Activated CD8-positive, alpha-beta T cell treated with anti-CD3 and anti-CD28 coated beads for 36 hours (primary cell): ENCODE measurements around the gene ZNF350. TPM values are rescaled to one million over a fixed set of nuclear protein-coding genes. Genes with fewer than 3 reads are reported as not detected.
"Not testable (repeated sequence)": the region's sequence is repeated elsewhere in the genome, so short reads cannot be mapped to it uniquely, and the experiment has no call there.

Source experiments
- ATAC-seq: fragments of 200-7000 bp; cut with Tn5 transposase; one replicate; pipeline ENCODE4 v1.10.0; 2021; ENCODE audit warnings: mild to moderate bottlenecking, moderate library complexity
- CTCF ChIA-PET: fragments of 350-600 bp; sonication (Branson Sonifier 250); formaldehyde crosslinking; loops from one replicate; lab custom pipeline; 2021; ENCODE audit warnings: antibody characterized with exemption; lab: Charles Lee
- POLR2A ChIA-PET: fragments of 350-600 bp; sonication (Branson Sonifier 250); formaldehyde crosslinking; loops from one replicate; lab custom pipeline; 2021; ENCODE audit warnings: antibody characterized with exemption; lab: Charles Lee
- DNase-seq: peaks from one replicate; pipeline ENCODE4 v3.0.0-alpha.2; 2020
- H3K27ac Mint-ChIP-seq: one replicate; pipeline ENCODE4 v1.8.0; 2021; ENCODE audit warnings: mild to moderate bottlenecking, mixed read lengths
- H3K27me3 Mint-ChIP-seq: one replicate; pipeline ENCODE4 v1.8.0; 2021; ENCODE audit warnings: mixed read lengths
- H3K36me3 Mint-ChIP-seq: one replicate; pipeline ENCODE4 v1.8.0; 2021; ENCODE audit warnings: low read depth, mixed read lengths
- H3K4me1 Mint-ChIP-seq: one replicate; pipeline ENCODE4 v1.8.0; 2021; ENCODE audit warnings: low read depth, mixed read lengths
- H3K4me3 Mint-ChIP-seq: one replicate; pipeline ENCODE4 v1.8.0; 2021; ENCODE audit warnings: mild to moderate bottlenecking, moderate library complexity, mixed read lengths
- H3K9me3 Mint-ChIP-seq: one replicate; pipeline ENCODE4 v1.8.0; 2021; ENCODE audit warnings: mixed read lengths
- CTCF ChIP-seq: fragments of 200-600 bp; IDR thresholded peaks from one replicate; pipeline ENCODE4 v1.8.0; 2022; ENCODE audit warnings: antibody characterized with exemption, mild to moderate bottlenecking
- intact Hi-C: fragments of 100-400 bp; cut with micrococcal nuclease; formaldehyde crosslinking; loops from one replicate; pipeline ENCODE4 v1.10.0; 2022
- total RNA-seq, 2 experiments: library from RNA; stranded (reverse); gene quantifications; one replicate each; pipeline ENCODE4 v1.2.3, GENCODE V29; 2021

Gene ZNF350
- total RNA-seq = 1 to 10 TPM; 7.5 to 7.6 TPM

GRCh38 chr19:51986309-51987291, at the start of gene ZNF350:
Gene ZNF350, minus strand, starts transcription at chr19:51986840. Its CDS starts 12,480 bp downstream, at chr19:51974360.
- Mint-ChIP-seq H3K9me3 (peaks cover 38% of the 10 kb centered on the region), H3K27ac (peak within 1 kb of the TSS; percentile 95), H3K4me3 (peak within 1 kb of the TSS; percentile 95), H3K36me3 (peaks cover 59% of the 10 kb centered on the region), H3K4me1 (peaks cover 12% of the 10 kb centered on the region), H3K27me3 (no peaks in the 10 kb centered on the region)
- intact Hi-C loops = no loop called here
- TF ChIP-seq CTCF = no peak
- ATAC-seq = peak; percentile 98
- ChIA-PET CTCF (no interaction called here), POLR2A (interaction anchor here (0.7 to 1.1 kb wide), 2 partner anchors 21 to 281 kb away, joined by 3 to 5 read pairs; partner anchors contain the start of gene ZNF615)
- DNase-seq = peak; percentile 97

GRCh38 chr19:52034051-52034728, 47.5 kb upstream of the ZNF350 start:
- Mint-ChIP-seq H3K4me3 (no peak overlapping the region), H3K27ac (no peak overlapping the region), H3K4me1 (no peaks in the 10 kb centered on the region), H3K9me3 (peaks cover 65% of the 10 kb centered on the region), H3K27me3 (no peaks in the 10 kb centered on the region), H3K36me3 (peaks cover 86% of the 10 kb centered on the region)
- TF ChIP-seq CTCF = no peak
- CTCF ChIA-PET = no interaction called here
- POLR2A ChIA-PET = no interaction called here
- ATAC-seq (no peak), DNase-seq (no peak)
- intact Hi-C loops = no loop called here

- peak; percentile 24 for ATAC-seq
Measured at GRCh38 chr19:52028780-52029123, 42.1 kb upstream of the ZNF350 start.

GRCh38 chr19:52028027-52028779, 41.6 kb upstream of the ZNF350 start, which contains the start of gene ZNF614:
Gene ZNF614, minus strand, starts transcription at chr19:52028379. Its CDS starts 2,634 bp downstream, at chr19:52025745.
- POLR2A ChIA-PET = interaction anchor here (1.0 to 1.9 kb wide), 4 partner anchors 17 to 49 kb away, joined by 3 to 8 read pairs (median 6); partner anchors contain the start of genes ZNF432 and ZNF615
- CTCF ChIA-PET = no interaction called here
- Mint-ChIP-seq H3K27me3 (no peaks in the 10 kb centered on the region), H3K27ac (peak within 1 kb of the TSS; percentile 97), H3K36me3 (peaks cover 81% of the 10 kb centered on the region), H3K4me3 (peak within 1 kb of the TSS; percentile 92), H3K4me1 (peaks cover 13% of the 10 kb centered on the region), H3K9me3 (peaks cover 57% of the 10 kb centered on the region)
- DNase-seq (peak; percentile 91), ATAC-seq (peak; percentile 95)
- intact Hi-C loops = no loop called here
- no peak for TF ChIP-seq CTCF

More at GRCh38 chr19:52028780-52029123, 42.1 kb upstream of the ZNF350 start:
- Mint-ChIP-seq H3K4me1 (peaks cover 13% of the 10 kb centered on the region), H3K4me3 (peak overlapping the region; percentile 92), H3K27me3 (no peaks in the 10 kb centered on the region), H3K27ac (peak overlapping the region; percentile 97), H3K36me3 (peaks cover 81% of the 10 kb centered on the region), H3K9me3 (peaks cover 57% of the 10 kb centered on the region)
- DNase-seq = no peak
- ChIA-PET POLR2A (interaction anchor here (1.0 to 1.9 kb wide), 4 partner anchors 16 to 50 kb away, joined by 3 to 8 read pairs (median 6); partner anchors contain the start of genes ZNF432 and ZNF615), CTCF (no interaction called here)
- intact Hi-C loops = no loop called here
- no peak for TF ChIP-seq CTCF

- H3K27ac Mint-ChIP-seq, ATAC-seq, intact Hi-C loops, DNase-seq, H3K4me3 Mint-ChIP-seq, POLR2A ChIA-PET, H3K27me3 Mint-ChIP-seq, CTCF ChIA-PET: not testable (repeated sequence)
- Mint-ChIP-seq H3K36me3 (peaks cover 85% of the 10 kb centered on the region), H3K4me1 (peaks cover 13% of the 10 kb centered on the region), H3K9me3 (peaks cover 58% of the 10 kb centered on the region)
Measured at GRCh38 chr19:52026255-52026990, 39.8 kb upstream of the ZNF350 start.

GRCh38 chr19:52024478-52024877, 37.8 kb upstream of the ZNF350 start:
- DNase-seq, ATAC-seq, H3K27me3 Mint-ChIP-seq, CTCF ChIA-PET, H3K27ac Mint-ChIP-seq, H3K4me3 Mint-ChIP-seq, intact Hi-C loops: not testable (repeated sequence)
- H3K4me1 Mint-ChIP-seq = peaks cover 16% of the 10 kb centered on the region
- peaks cover 62% of the 10 kb centered on the region for H3K9me3 Mint-ChIP-seq
- POLR2A ChIA-PET = interaction anchor here (0.7 kb wide), 1 partner anchor 16 kb away, joined by 3 read pairs; the partner anchor contains the start of gene ZNF615
- peaks cover 87% of the 10 kb centered on the region for H3K36me3 Mint-ChIP-seq
